GM11168 (cell line): ENCODE measurements around the gene BNIPL.

Experiments
- in situ Hi-C: fragments of 300-500 bp; cut with MboI; formaldehyde crosslinking; loops from one replicate; pipeline ENCODE4 v1.12.0; 2022; ENCODE audit warnings: low sequenced_read_pairs; ENCODE audit not compliant: unreplicated experiment

The BNIPL gene

GRCh38 chr1:151009674-151010345, 26.6 kb upstream of the BNIPL start:
- in situ Hi-C loops: no loop called here

GRCh38 chr1:151010346-151010726, 26.1 kb upstream of the BNIPL start:
- in situ Hi-C loops: no loop called here

DNA sequence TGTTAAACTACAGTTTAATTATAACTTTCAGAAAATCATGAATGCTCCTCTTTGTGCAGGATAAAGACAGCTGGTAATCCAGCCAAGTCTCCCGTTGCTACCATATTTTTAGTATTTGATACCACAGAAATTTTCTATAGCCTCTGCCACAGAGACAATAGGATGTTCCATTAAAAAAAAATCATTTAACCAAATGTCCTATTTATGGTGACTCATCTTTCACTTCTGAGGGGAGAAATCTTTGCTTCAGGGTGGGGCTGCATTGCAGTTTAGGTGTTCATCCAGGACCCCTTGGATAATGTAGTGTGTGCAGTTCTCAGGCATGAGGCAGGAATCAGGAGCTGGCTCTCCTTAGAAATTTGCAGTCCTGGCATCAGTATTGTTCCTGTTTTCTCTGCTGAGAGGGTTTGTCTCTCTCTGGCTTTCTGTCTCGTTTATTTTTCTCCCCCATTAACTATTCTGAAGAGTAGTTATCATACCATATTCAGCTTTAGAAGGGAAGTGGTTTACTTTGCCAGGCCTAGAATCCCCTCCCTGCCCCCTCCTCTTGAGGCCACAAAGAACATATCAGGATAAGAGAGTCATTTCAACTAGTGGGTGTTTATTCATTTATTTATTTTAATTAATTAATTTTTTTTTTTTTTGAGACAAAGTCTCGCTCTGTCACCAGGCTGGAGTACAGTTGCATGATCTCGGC, 25.1 kb upstream of the BNIPL start:
- in situ Hi-C loops: no loop called here

GRCh38 chr1:151012684-151013471, 23.5 kb upstream of the BNIPL start:
- in situ Hi-C loops: no loop called here

- in situ Hi-C loops: no loop called here
These were observed 22.9 kb upstream of the BNIPL start for GRCh38 chr1:151013518-151013917.

- in situ Hi-C loops: no loop called here
These were observed 11.7 kb upstream of the BNIPL start for GRCh38 chr1:151024540-151025146.

DNA sequence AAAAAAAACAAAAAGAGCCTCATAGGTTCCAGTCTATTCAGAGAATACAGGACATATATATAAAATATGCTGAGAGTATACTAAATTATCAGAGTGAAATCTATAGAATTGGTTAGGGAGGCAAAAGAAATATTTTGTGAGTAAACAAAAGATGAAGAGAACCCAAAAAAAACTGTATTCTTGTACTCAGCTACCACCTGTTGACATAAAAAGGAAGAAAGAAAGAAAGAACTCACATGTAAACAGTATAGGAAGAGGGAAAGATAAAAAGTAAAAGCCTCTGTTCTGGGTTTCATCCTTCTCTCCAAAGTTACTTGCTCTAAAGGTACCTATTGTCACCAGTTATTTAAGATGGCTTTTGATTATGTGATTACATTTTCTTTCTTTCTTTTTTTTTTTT, 9.9 kb upstream of the BNIPL start:
- in situ Hi-C loops: no loop called here

DNA sequence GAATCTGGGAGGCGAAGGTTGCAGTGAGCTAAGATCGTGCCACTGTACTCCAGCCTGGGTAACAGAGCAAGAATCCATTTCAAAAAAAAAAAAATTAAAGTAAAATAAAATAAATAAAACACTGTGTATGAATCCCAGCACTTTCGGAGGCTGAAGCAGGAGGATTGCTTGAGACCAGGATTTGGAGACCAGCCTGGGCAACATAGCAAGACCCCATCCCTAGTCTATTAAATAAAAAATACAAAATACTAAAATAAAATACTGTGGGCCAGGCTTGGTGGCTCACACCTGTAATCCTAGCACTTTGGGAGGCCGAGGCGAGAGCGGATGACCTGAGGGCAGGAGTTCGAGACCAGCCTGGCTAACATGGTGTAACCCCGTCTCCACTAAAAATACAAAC, 4.2 kb upstream of the BNIPL start:
- in situ Hi-C loops: no loop called here

- in situ Hi-C loops: no loop called here
These were observed 1.2 kb upstream of the BNIPL start for GRCh38 chr1:151035167-151035566.

GRCh38 chr1:151037032-151037431, 646 bp downstream of the BNIPL start:
- in situ Hi-C loops: no loop called here

- in situ Hi-C loops: no loop called here
These were observed 3.1 kb downstream of the BNIPL start for GRCh38 chr1:151039521-151039920.

GRCh38 chr1:151043163-151043562, 6.8 kb downstream of the BNIPL start:
- in situ Hi-C loops: no loop called here

DNA sequence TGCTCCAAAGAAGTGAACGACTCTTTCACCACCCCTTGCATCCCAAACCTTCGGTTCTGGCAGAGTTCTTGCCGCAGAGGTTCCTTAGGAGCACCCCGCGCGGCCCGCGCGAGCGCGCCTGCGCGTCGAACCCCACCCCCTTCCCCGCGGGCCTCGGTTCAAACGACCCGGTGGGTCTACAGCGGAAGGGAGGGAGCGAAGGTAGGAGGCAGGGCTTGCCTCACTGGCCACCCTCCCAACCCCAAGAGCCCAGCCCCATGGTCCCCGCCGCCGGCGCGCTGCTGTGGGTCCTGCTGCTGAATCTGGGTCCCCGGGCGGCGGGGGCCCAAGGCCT, 11.2 kb downstream of the BNIPL start, which contains the start of gene C1orf56:
Gene C1orf56, plus strand, starts transcription at position 161 of the 334 bp plus-strand sequence. Its CDS starts 97 bp downstream, at position 258.
- in situ Hi-C loops: no loop called here

GRCh38 chr1:151047925-151048644, 11.7 kb downstream of the BNIPL start:
- in situ Hi-C loops: no loop called here

DNA sequence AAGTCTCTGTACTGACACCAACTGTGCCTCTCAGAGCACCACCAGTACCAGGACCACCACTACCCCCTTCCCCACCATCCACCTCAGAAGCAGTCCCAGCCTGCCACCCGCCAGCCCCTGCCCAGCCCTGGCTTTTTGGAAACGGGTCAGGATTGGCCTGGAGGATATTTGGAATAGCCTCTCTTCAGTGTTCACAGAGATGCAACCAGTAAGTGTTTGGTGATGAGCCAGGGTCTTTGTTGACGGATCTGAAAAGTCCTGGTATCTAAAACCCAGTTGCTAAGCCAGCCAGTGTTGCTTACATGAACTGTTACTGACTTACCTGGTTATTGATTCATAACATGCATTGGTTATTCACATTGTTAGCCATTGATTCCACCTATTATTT, 12.3 kb downstream of the BNIPL start:
- in situ Hi-C loops: no loop called here

- in situ Hi-C loops: no loop called here
These were observed 13.1 kb downstream of the BNIPL start for GRCh38 chr1:151049458-151049857.

DNA sequence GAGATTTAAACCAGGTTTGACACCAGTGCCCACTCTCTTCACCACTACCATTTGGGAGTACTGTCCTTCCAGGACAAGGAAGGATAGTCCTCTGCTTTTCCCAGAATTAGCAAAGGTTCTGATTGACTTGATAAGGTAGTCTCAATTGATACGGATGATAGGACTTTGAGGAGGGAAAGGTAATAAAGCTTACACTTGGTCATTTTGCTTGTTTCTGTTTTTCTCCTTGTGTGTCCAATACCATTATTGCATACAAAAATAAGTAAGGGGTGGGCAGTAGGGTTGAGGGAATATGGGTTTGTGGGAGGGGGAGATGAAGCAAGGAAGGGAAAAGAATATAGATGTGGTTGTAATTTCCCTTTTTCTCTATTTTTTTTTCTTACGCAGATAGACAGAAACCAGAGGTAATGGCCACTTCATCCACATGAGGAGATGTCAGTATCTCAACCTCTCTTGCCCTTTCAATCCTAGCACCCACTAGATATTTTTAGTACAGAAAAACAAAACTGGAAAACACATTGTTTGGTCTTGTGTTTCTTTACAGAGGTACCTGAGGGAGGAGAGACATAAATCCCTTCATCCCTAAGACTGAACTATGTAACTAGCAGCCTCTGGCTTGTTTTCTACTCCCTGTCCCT, 13.8 kb downstream of the BNIPL start:
- in situ Hi-C loops: no loop called here

DNA sequence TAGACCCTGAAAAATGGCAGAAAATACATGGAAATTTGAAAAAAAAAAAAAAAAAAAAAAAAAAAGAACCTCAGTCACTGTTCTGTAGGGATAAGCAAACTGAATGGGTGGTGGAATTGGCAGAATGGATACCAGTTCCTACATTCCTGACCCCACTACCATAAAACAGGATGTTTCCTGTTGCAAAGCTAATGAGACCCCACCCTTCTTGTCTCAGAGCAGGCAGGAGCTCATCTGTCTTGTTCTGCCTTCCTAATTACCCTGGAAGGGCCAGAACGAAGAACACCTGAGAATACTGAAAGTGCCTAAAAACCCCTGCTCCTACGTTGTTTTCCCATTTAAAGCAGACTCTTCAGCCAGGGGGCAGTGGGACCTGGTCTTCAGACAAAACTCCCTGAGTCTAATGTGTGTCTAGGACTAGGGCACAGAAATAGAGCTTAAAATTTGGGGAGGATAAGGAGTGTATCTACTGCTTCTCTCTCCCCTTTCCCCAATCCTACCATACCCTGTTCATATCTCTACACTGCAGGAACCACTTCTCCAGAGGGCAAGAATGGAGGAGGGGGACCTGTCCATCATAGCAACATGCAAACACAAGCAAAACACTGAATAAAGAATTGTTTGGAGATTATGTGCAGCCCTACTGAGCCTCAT, 15.1 kb downstream of the BNIPL start:
- in situ Hi-C loops: no loop called here

GRCh38 chr1:151054971-151055547, 18.7 kb downstream of the BNIPL start:
- in situ Hi-C loops: no loop called here
